GM18907 (cell line): Measurements from ENCODE around the gene EYA2.
"Not testable (repeated sequence)": the region's sequence is repeated elsewhere in the genome, so short reads cannot be mapped to it uniquely, and the experiment has no call there.

Experiments
- ATAC-seq: cut with Tn5 transposase; IDR thresholded peaks from one replicate; pipeline ENCODE4 v1.9.1; 2021; ENCODE audit warnings: mild to moderate bottlenecking, moderate library complexity; ENCODE audit not compliant: unreplicated experiment

The EYA2 gene

GRCh38 chr20:46894971-46895905, 595 bp downstream of the EYA2 start:
- ATAC-seq, result no peak

- no peak for ATAC-seq
These were observed 1.2 kb downstream of the EYA2 start for GRCh38 chr20:46895906-46896242.

GRCh38 chr20:46897328-46897880, 2.8 kb downstream of the EYA2 start:
- ATAC-seq, result no peak

GRCh38 chr20:46898423-46898822, 3.8 kb downstream of the EYA2 start:
- ATAC-seq, result no peak

- no peak for ATAC-seq
These were observed 5.0 kb downstream of the EYA2 start for GRCh38 chr20:46899621-46900020.

GRCh38 chr20:46900086-46900485, 5.4 kb downstream of the EYA2 start:
- ATAC-seq, result no peak

- ATAC-seq, result no peak
These were observed 6.2 kb downstream of the EYA2 start for GRCh38 chr20:46900826-46901225.

GRCh38 chr20:46901638-46902037, 7.0 kb downstream of the EYA2 start:
- ATAC-seq, result no peak

- no peak for ATAC-seq
These were observed 8.6 kb downstream of the EYA2 start for GRCh38 chr20:46903256-46903655.

GRCh38 chr20:46903937-46904336, 9.3 kb downstream of the EYA2 start:
- no peak for ATAC-seq

- no peak for ATAC-seq
These were observed 10.9 kb downstream of the EYA2 start for GRCh38 chr20:46905364-46906125.

GRCh38 chr20:46913329-46914044, 18.8 kb downstream of the EYA2 start:
- no peak for ATAC-seq

GRCh38 chr20:46914789-46915379, 20.2 kb downstream of the EYA2 start:
- ATAC-seq, result no peak

- ATAC-seq, result no peak
These were observed 21.1 kb downstream of the EYA2 start for GRCh38 chr20:46915575-46916257.

- ATAC-seq, result no peak
These were observed 21.6 kb downstream of the EYA2 start for GRCh38 chr20:46916258-46916603.

GRCh38 chr20:46917155-46917554, 22.5 kb downstream of the EYA2 start:
- ATAC-seq, result no peak

- no peak for ATAC-seq
These were observed 25.5 kb downstream of the EYA2 start for GRCh38 chr20:46920114-46920513.

GRCh38 chr20:46922841-46923240, 28.2 kb downstream of the EYA2 start:
- not testable (repeated sequence) for ATAC-seq

GRCh38 chr20:46923550-46923949, 28.9 kb downstream of the EYA2 start:
- no peak for ATAC-seq

GRCh38 chr20:46928580-46929132, 34.0 kb downstream of the EYA2 start:
- ATAC-seq, result no peak
